B cell (primary cell): ENCODE results near the gene CD36. TPM values are rescaled to one million over a fixed set of nuclear protein-coding genes. Genes with fewer than 3 reads are reported as not detected.

Experiments used
- ATAC-seq: fragments of 200-7000 bp; cut with Tn5 transposase; one replicate; pipeline ENCODE4 v1.10.0; 2021; ENCODE audit warnings: low read depth, mild to moderate bottlenecking, moderate number of reproducible peaks, moderate library complexity
- CTCF ChIA-PET: fragments of 350-600 bp; sonication (Branson Sonifier 250); formaldehyde crosslinking; loops from one replicate; lab custom pipeline; 2021; ENCODE audit warnings: antibody characterized with exemption, inconsistent platforms; lab: Charles Lee
- POLR2A ChIA-PET: fragments of 350-600 bp; sonication (Branson Sonifier 250); formaldehyde crosslinking; loops from one replicate; lab custom pipeline; 2021; ENCODE audit warnings: antibody characterized with exemption; lab: Charles Lee
- DNase-seq: peaks from one replicate; pipeline ENCODE4 v3.0.0; 2013
- H2AFZ ChIP-seq: 2 replicates; pipeline ENCODE4 v1.6.1; 2012; ENCODE audit warnings: mild to moderate bottlenecking, low read depth, low read length; ENCODE audit not compliant: insufficient read depth, poor library complexity, severe bottlenecking
- H3K27ac ChIP-seq, 2 donors: 1 replicate in 1 of 2; 2 replicates in 1 of 2; pipeline ENCODE4 v1.5.1; 2012 to 2013; ENCODE audit warnings: low read length in 2 of 2, mild to moderate bottlenecking in 2 of 2, moderate library complexity in 1 of 2
- H3K27me3 ChIP-seq, 4 experiments: fragments of 200-600 bp in 1 of 4; sonication (generic) in 1 of 4; replicated peaks in 1 of 4; 1 replicate in 2 of 4; 2 replicates in 2 of 4; pipeline versions ENCODE4 v1.6.1 to v1.7.0; 2013 to 2016; ENCODE audit warnings: low read length in 3 of 4, mild to moderate bottlenecking in 2 of 4, mixed read lengths in 1 of 4, moderate library complexity in 1 of 4; ENCODE audit not compliant: insufficient read depth in 4 of 4, control insufficient read depth in 3 of 4; ENCODE audit errors: control extremely low read depth in 1 of 4
- H3K36me3 ChIP-seq, 2 experiments: replicated peaks in 1 of 2; 1 replicate in 1 of 2; 2 replicates in 1 of 2; pipeline versions ENCODE4 v1.6.1 to v1.7.1; 2013; ENCODE audit warnings: low read length in 1 of 2; ENCODE audit not compliant: insufficient read depth in 2 of 2, control insufficient read depth in 1 of 2; ENCODE audit errors: control extremely low read depth in 1 of 2, extremely low read depth in 1 of 2
- H3K4me1 ChIP-seq, 2 donors: fragments of 200-600 bp in 1 of 2; sonication (generic) in 1 of 2; 1 replicate in 1 of 2; 2 replicates in 1 of 2; pipeline versions ENCODE4 v1.5.1 to v1.6.1; 2013 to 2017; ENCODE audit warnings: low read length in 2 of 2; ENCODE audit not compliant: control insufficient read depth in 2 of 2, insufficient read depth in 2 of 2
- H3K4me2 ChIP-seq: replicated peaks from 2 replicates; pipeline ENCODE3; 2012; ENCODE audit warnings: mild to moderate bottlenecking, low read depth, low read length; ENCODE audit not compliant: poor library complexity, severe bottlenecking
- H3K4me3 ChIP-seq, 5 experiments: fragments of 200-600 bp in 1 of 5; sonication (generic) in 1 of 5; 1 replicate in 3 of 5; 2 replicates in 2 of 5; pipeline versions ENCODE4 v1.5.1 to v1.7.0; 2011 to 2016; ENCODE audit warnings: low read length in 4 of 5, mild to moderate bottlenecking in 4 of 5, low read depth in 2 of 5, control low read depth in 1 of 5, moderate library complexity in 1 of 5; ENCODE audit not compliant: insufficient read depth in 1 of 5; ENCODE audit errors: control extremely low read depth in 1 of 5, extremely low read depth in 1 of 5
- H3K79me2 ChIP-seq: fragments of 200-600 bp; sonication (generic); one replicate; pipeline ENCODE4 v1.6.0; 2016; ENCODE audit warnings: low read length; ENCODE audit not compliant: control insufficient read depth, insufficient read depth
- H3K9ac ChIP-seq: fragments of 200-600 bp; sonication (generic); 2 replicates; pipeline ENCODE4 v1.6.1; 2017; ENCODE audit warnings: mild to moderate bottlenecking, low read length, moderate library complexity
- H3K9me3 ChIP-seq, 3 donors: one replicate each; pipeline versions ENCODE4 v1.6.1 to v1.7.1; 2013; ENCODE audit warnings: low read length in 2 of 3; ENCODE audit not compliant: control insufficient read depth in 2 of 3, insufficient read depth in 1 of 3; ENCODE audit errors: control extremely low read depth in 1 of 3
- H4K20me1 ChIP-seq: 2 replicates; pipeline ENCODE4 v1.6.0; 2012; ENCODE audit warnings: mild to moderate bottlenecking, low read length; ENCODE audit not compliant: insufficient read depth, control insufficient read depth, poor library complexity, severe bottlenecking
- H3K27ac Mint-ChIP-seq: one replicate; pipeline ENCODE4 v1.8.0; 2021; ENCODE audit warnings: mixed read lengths
- H3K27me3 Mint-ChIP-seq: one replicate; pipeline ENCODE4 v1.8.0; 2021; ENCODE audit warnings: mixed read lengths
- H3K4me1 Mint-ChIP-seq: one replicate; pipeline ENCODE4 v1.8.0; 2021; ENCODE audit warnings: mixed read lengths
- H3K4me3 Mint-ChIP-seq: one replicate; pipeline ENCODE4 v1.8.0; 2021; ENCODE audit warnings: mixed read lengths
- H3K9me3 Mint-ChIP-seq: one replicate; pipeline ENCODE4 v1.8.0; 2022; ENCODE audit warnings: mixed read lengths; ENCODE audit not compliant: insufficient read depth
- CTCF ChIP-seq: fragments of 200-600 bp; IDR thresholded peaks from one replicate; pipeline ENCODE4 v1.8.0; 2022; ENCODE audit warnings: antibody characterized with exemption, mild to moderate bottlenecking
- EZH2 ChIP-seq: IDR thresholded peaks from 2 replicates; pipeline ENCODE4 v1.6.1; 2012; ENCODE audit warnings: borderline replicate concordance, low read depth, mild to moderate bottlenecking, moderate library complexity, low read length; ENCODE audit not compliant: insufficient read depth, poor library complexity, severe bottlenecking
- WGBS: methylation state at CpG from one replicate; pipeline ENCODE4 v1.1.5; 2013; ENCODE audit warnings: missing lambda C conversion rate; ENCODE audit not compliant: insufficient coverage; 5-methylcytosine and 5-hydroxymethylcytosine counted together
- intact Hi-C: fragments of 100-400 bp; cut with micrococcal nuclease; formaldehyde crosslinking; loops from one replicate; pipeline ENCODE4 v1.10.0; 2022
- polyA plus RNA-seq: library from polyadenylated mRNA; depleted of rRNA; stranded (reverse); fragments of >200 nt; gene quantifications from 2 replicates; pipeline ENCODE4 v1.2.3, GENCODE V29; 2012
- total RNA-seq, 2 donors: library from RNA; stranded (reverse); fragments of 120-200 nt in 1 of 2; gene quantifications; 1 replicate in 1 of 2; 2 replicates in 1 of 2; pipeline versions ENCODE4 v1.2.3 to v1.2.4, GENCODE V29; 2013 to 2022

The CD36 gene
- total and polyA plus RNA-seq, 2 donors (not counting 1 experiment from before 2014, with no cell fraction given): 0.37 to 2.3 TPM

GRCh38 chr7:80661729-80662128 is 23.3 kb downstream of the CD36 start:
- Mint-ChIP-seq H3K4me1 (no peaks in the 10 kb centered on the region), H3K27ac (no peak overlapping the region), H3K4me3 (no peak overlapping the region), H3K27me3 (no peaks in the 10 kb centered on the region), H3K9me3 (no peaks in the 10 kb centered on the region)
- POLR2A ChIA-PET: no interaction called here
- Histone ChIP-seq H3K4me1 (no peaks in the 10 kb centered on the region), H3K27ac (no peak overlapping the region), H3K4me2 (no peak overlapping the region), H3K27me3 (no peaks in the 10 kb centered on the region), H3K4me3 (no peak overlapping the region), H3K79me2 (no peaks in the 10 kb centered on the region), H2AFZ (no peak overlapping the region), H3K9me3 (no peaks in the 10 kb centered on the region), H3K9ac (no peak overlapping the region), H4K20me1 (no peaks in the 10 kb centered on the region), H3K36me3 (no peaks in the 10 kb centered on the region)
- TF ChIP-seq CTCF (no peak), EZH2 (no peak)
- DNase-seq: no peak
- WGBS: 96% methylated on average over 3 of the region's 7 CpGs
- intact Hi-C loops: no loop called here
- ATAC-seq: no peak
- CTCF ChIA-PET: no interaction called here

- intact Hi-C loops: no loop called here
- no peak overlapping the region for H2AFZ ChIP-seq
- H3K36me3 ChIP-seq: no peaks in the 10 kb centered on the region
These were observed 23.8 kb downstream of the CD36 start for GRCh38 chr7:80662252-80662651.

More at GRCh38 chr7:80662252-80662651, 23.8 kb downstream of the CD36 start:
- Mint-ChIP-seq H3K27me3 (no peaks in the 10 kb centered on the region), H3K4me3 (no peak overlapping the region), H3K9me3 (no peaks in the 10 kb centered on the region), H3K4me1 (no peaks in the 10 kb centered on the region), H3K27ac (no peak overlapping the region)
- H3K4me1 ChIP-seq: no peaks in the 10 kb centered on the region
- TF ChIP-seq EZH2 (no peak), CTCF (no peak)
- H3K4me2 ChIP-seq: no peak overlapping the region
- ATAC-seq: no peak
- ChIA-PET POLR2A (no interaction called here), CTCF (no interaction called here)
- no peaks in the 10 kb centered on the region for H3K79me2 ChIP-seq
- 90% methylated on average over 9 of the region's 13 CpGs for WGBS
- DNase-seq: no peak
- no peaks in the 10 kb centered on the region for H3K27me3 ChIP-seq
- no peak overlapping the region for H3K4me3 ChIP-seq
- no peak overlapping the region for H3K9ac ChIP-seq
- no peaks in the 10 kb centered on the region for H3K9me3 ChIP-seq
- no peak overlapping the region for H3K27ac ChIP-seq
- no peaks in the 10 kb centered on the region for H4K20me1 ChIP-seq
